Measurements from ENCODE around the gene IKZF1. TPM values are rescaled to one million over a fixed set of nuclear protein-coding genes. Genes with fewer than 3 reads are reported as not detected.

The IKZF1 gene
- total RNA-seq, 4 donors from 2014 or later, result 25.3 to 108 (median 31.7) TPM

DNA sequence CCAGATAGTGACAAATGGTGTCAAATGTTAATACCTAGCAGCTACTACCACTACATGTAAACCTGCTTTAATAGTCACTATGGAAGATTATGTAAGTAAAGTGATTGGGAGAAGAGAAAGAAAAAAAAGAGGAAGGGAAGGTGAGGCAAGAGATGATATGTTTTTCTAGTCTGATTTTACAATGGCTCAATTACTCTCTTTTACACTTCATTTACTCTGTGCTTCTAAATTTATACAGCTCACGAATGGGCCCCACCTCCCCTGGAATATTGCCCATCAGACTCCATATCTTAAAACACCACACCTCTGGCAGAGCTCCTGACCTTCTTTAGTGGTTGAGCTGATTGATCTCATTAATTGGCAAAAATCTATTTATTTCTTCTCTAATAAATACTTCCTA, 28.0 kb upstream of the IKZF1 start:
- TF ChIP-seq POLR2A (IDR thresholded peaks at IDR 0.05), result no peak
- TF ChIP-seq, protein P1, sequence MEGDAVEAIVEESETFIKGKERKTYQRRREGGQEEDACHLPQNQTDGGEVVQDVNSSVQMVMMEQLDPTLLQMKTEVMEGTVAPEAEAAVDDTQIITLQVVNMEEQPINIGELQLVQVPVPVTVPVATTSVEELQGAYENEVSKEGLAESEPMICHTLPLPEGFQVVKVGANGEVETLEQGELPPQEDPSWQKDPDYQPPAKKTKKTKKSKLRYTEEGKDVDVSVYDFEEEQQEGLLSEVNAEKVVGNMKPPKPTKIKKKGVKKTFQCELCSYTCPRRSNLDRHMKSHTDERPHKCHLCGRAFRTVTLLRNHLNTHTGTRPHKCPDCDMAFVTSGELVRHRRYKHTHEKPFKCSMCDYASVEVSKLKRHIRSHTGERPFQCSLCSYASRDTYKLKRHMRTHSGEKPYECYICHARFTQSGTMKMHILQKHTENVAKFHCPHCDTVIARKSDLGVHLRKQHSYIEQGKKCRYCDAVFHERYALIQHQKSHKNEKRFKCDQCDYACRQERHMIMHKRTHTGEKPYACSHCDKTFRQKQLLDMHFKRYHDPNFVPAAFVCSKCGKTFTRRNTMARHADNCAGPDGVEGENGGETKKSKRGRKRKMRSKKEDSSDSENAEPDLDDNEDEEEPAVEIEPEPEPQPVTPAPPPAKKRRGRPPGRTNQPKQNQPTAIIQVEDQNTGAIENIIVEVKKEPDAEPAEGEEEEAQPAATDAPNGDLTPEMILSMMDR (IDR thresholded peaks at IDR 0.05), result no peak
- H3K27ac ChIP-seq, result no peak overlapping the region
- H3K27me3 ChIP-seq, result no peaks in the 10 kb centered on the region
- H3K4me3 ChIP-seq, result no peak overlapping the region
- no peak for DNase-seq
- no peaks in the 10 kb centered on the region for H3K36me3 ChIP-seq
- peaks cover 0 to 8% (median 3%) of the 10 kb centered on the region in 4 donors for H3K4me1 ChIP-seq
- no peaks in the 10 kb centered on the region for H3K9me3 ChIP-seq

GRCh38 chr7:50278120-50278519, 26.4 kb upstream of the IKZF1 start:
- H3K27ac ChIP-seq, result no peak overlapping the region
- H3K4me3 ChIP-seq, result no peak overlapping the region
- no peak for DNase-seq
- TF ChIP-seq, protein P1 (IDR thresholded peaks at IDR 0.05), result no peak
- TF ChIP-seq POLR2A (IDR thresholded peaks at IDR 0.05), result no peak
- no peaks in the 10 kb centered on the region for H3K36me3 ChIP-seq
- no peaks in the 10 kb centered on the region for H3K9me3 ChIP-seq
- peaks cover 0 to 8% (median 3%) of the 10 kb centered on the region in 4 donors for H3K4me1 ChIP-seq
- no peaks in the 10 kb centered on the region for H3K27me3 ChIP-seq

GRCh38 chr7:50281680-50282445, 22.7 kb upstream of the IKZF1 start:
- H3K36me3 ChIP-seq, result no peaks in the 10 kb centered on the region
- peaks cover 0 to 13% (median 5%) of the 10 kb centered on the region in 4 donors for H3K4me1 ChIP-seq
- DNase-seq, result peak in 1 of 3 donors; percentile 66
- no peak for TF ChIP-seq POLR2A (IDR thresholded peaks at IDR 0.05)
- TF ChIP-seq, protein P1 (IDR thresholded peaks at IDR 0.05), result no peak
- peak overlapping the region; percentile 58 to 85 (median 67) for H3K27ac ChIP-seq
- H3K9me3 ChIP-seq, result no peaks in the 10 kb centered on the region
- peak overlapping the region in 1 of 4 donors; percentile 21 for H3K4me3 ChIP-seq
- H3K27me3 ChIP-seq, result no peaks in the 10 kb centered on the region

DNA sequence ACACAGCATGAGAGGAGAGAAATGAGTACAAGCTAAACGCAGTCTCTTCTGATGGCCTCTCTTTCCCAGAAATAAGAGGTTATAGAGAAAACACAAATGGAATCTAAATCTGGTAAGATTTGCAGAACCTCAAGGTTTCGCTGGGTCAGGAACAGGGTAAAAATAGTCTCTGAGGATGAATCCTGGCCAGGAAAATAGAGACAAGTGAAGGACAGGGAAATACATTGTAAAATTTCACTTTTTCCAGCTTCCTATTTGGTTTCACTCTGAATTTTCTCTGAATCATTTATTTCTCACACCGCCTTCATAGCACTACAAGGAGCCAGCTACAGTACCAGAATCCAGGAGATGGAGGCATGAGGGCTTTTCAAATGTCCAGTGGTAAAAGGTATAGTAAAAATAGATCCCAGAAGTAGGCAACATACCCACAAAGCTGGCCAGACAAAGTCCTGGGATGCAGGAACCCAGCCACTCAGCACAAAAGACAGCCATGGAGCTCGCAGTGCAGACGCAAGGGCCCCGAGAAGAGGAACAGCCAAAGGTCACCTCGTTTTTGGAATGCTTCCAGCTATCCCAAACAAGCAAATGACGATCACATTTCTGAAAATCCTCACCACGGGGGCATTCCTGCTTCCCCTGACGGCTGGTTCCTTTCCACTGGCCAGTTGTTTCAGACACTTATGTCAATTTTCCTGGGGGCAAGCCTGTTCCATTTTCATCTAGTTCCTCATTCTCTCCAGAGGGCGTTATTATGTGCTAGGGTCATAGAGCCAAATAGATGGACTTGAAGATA, 21.5 kb upstream of the IKZF1 start:
- no peaks in the 10 kb centered on the region for H3K9me3 ChIP-seq
- H3K36me3 ChIP-seq, result no peaks in the 10 kb centered on the region

GRCh38 chr7:50283731-50284130, 20.8 kb upstream of the IKZF1 start:
- no peaks in the 10 kb centered on the region for H3K9me3 ChIP-seq
- TF ChIP-seq POLR2A (IDR thresholded peaks at IDR 0.05), result no peak
- TF ChIP-seq, protein P1 (IDR thresholded peaks at IDR 0.05), result no peak
- H3K27me3 ChIP-seq, result no peaks in the 10 kb centered on the region
- H3K27ac ChIP-seq, result peak overlapping the region in 1 of 4 donors; percentile 85
- no peak for DNase-seq
- H3K4me1 ChIP-seq, result peaks cover 0 to 13% (median 5%) of the 10 kb centered on the region in 4 donors
- no peak overlapping the region for H3K4me3 ChIP-seq
- H3K36me3 ChIP-seq, result no peaks in the 10 kb centered on the region

More for the DNA sequence above, 21.5 kb upstream of the IKZF1 start:
- Histone ChIP-seq H3K27me3 (no peaks in the 10 kb centered on the region), H3K4me1 (peaks cover 0 to 13% (median 5%) of the 10 kb centered on the region in 4 donors), H3K27ac (peak overlapping the region in 2 of 4 donors; percentile 62 to 85), H3K4me3 (no peak overlapping the region)
- no peak for TF ChIP-seq POLR2A (IDR thresholded peaks at IDR 0.05)
- TF ChIP-seq, protein P1 (IDR thresholded peaks at IDR 0.05), result no peak
- DNase-seq, result peak in 1 of 3 donors; percentile 42
